Body of pancreas (tissue), 4 donors: ENCODE results near the gene SAXO2. TPM values are rescaled to one million over a fixed set of nuclear protein-coding genes. Genes with fewer than 3 reads are reported as not detected.
"Not testable (repeated sequence)": the region's sequence is repeated elsewhere in the genome, so short reads cannot be mapped to it uniquely, and the experiment has no call there.

Experiments
- ATAC-seq: fragments of 150-250 bp; one replicate; pipeline ENCODE4 v1.9.1; 2016
- DNase-seq, 4 donors: peaks; one replicate each; pipeline ENCODE4 v3.0.0-alpha.2; 2019
- H3K27ac ChIP-seq, 4 donors: fragments of 200-600 bp; sonication (generic); 1 replicate in 3 of 4; 2 replicates in 1 of 4; pipeline versions ENCODE4 v1.5.1 to v1.6.1; 2016 to 2019; ENCODE audit warnings: mild to moderate bottlenecking in 1 of 4, mixed read lengths in 1 of 4, moderate library complexity in 1 of 4
- H3K27me3 ChIP-seq, 2 donors: fragments of 200-600 bp; sonication (generic); one replicate each; pipeline ENCODE4 v1.6.0; 2016; ENCODE audit warnings: mild to moderate bottlenecking in 1 of 2
- H3K36me3 ChIP-seq, 2 donors: fragments of 200-600 bp; sonication (generic); replicated peaks in 1 of 2; 2 replicates each; pipeline ENCODE4 v1.5.1; 2016; ENCODE audit warnings: low read depth in 2 of 2; ENCODE audit not compliant: insufficient read depth in 1 of 2
- H3K4me1 ChIP-seq: fragments of 200-600 bp; sonication (generic); one replicate; pipeline ENCODE4 v1.6.0; 2016
- H3K4me3 ChIP-seq, 2 donors: fragments of 200-600 bp; sonication (generic); 1 replicate in 1 of 2; 2 replicates in 1 of 2; pipeline ENCODE4 v1.5.1; 2016 to 2019
- H3K9me3 ChIP-seq, 3 donors: fragments of 200-600 bp; sonication (generic); 1 replicate in 2 of 3; 2 replicates in 1 of 3; pipeline ENCODE4 v1.5.1; 2016
- POLR2A ChIP-seq, 3 donors: fragments of 450-650 bp; IDR thresholded peaks; one replicate each; pipeline ENCODE4 v1.6.1; 2016; ENCODE audit warnings: antibody characterized with exemption in 3 of 3, mild to moderate bottlenecking in 2 of 3
- WGBS, 2 donors: methylation state at CpG; one replicate each; pipeline ENCODE4 v1.1.5; 2017; 5-methylcytosine and 5-hydroxymethylcytosine counted together
- intact Hi-C: fragments of 100-400 bp; cut with DNase I; formaldehyde crosslinking; loops from one replicate; pipeline ENCODE4 v1.15.1; 2023
- total RNA-seq, 2 donors: library from RNA; depleted of rRNA; stranded (reverse); fragments of >200 nt; gene quantifications; one replicate each; pipeline ENCODE4 v1.1.0, GENCODE V29; 2016
- TF ChIP-seq, protein P1 (sequence below), 7 experiments: fragments of 450-650 bp in 4 of 7; fragments of 200-600 bp in 3 of 7; sonication (generic) in 3 of 7; IDR thresholded peaks; one replicate each; pipeline ENCODE4 v1.5.1; 2016 to 2019; ENCODE audit warnings: antibody characterized with exemption in 7 of 7

Gene SAXO2
- total RNA-seq, 2 donors from 2014 or later, result 0.26 to 1.3 TPM

DNA sequence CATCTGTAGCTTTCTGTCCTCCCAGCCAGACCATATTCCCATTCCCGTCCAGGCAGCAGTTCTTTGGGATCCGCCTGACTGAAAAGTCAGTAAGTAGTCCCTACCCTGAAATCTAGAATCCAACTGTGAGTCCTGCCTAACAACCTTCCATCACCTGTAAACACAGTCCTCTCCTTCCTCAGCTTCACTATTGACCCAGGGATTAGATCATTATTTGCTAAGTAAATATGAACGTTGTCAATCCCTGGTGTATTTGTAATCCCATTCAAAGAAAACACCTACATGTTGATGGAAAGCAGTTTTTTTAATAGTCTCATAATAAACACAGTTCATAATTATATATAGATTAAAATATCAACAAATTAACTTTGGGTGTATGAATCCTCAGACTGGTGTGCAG, 732 bp downstream of the SAXO2 start:
- no peaks in the 10 kb centered on the region for H3K9me3 ChIP-seq
- H3K36me3 ChIP-seq, result no peaks in the 10 kb centered on the region
- intact Hi-C loops, result no loop called here
- DNase-seq (peak in 2 of 4 donors; percentile 11 to 18), ATAC-seq (peak; percentile 78)
- WGBS, 2 donors, result 7 to 24% methylated on average over 3 of the region's 3 CpGs
- H3K27me3 ChIP-seq, result no peaks in the 10 kb centered on the region
- H3K4me1 ChIP-seq, result peaks cover 19% of the 10 kb centered on the region
- TF ChIP-seq, protein P1, sequence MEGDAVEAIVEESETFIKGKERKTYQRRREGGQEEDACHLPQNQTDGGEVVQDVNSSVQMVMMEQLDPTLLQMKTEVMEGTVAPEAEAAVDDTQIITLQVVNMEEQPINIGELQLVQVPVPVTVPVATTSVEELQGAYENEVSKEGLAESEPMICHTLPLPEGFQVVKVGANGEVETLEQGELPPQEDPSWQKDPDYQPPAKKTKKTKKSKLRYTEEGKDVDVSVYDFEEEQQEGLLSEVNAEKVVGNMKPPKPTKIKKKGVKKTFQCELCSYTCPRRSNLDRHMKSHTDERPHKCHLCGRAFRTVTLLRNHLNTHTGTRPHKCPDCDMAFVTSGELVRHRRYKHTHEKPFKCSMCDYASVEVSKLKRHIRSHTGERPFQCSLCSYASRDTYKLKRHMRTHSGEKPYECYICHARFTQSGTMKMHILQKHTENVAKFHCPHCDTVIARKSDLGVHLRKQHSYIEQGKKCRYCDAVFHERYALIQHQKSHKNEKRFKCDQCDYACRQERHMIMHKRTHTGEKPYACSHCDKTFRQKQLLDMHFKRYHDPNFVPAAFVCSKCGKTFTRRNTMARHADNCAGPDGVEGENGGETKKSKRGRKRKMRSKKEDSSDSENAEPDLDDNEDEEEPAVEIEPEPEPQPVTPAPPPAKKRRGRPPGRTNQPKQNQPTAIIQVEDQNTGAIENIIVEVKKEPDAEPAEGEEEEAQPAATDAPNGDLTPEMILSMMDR (IDR thresholded peaks at IDR 0.05), result no peak
- TF ChIP-seq POLR2A (IDR thresholded peaks at IDR 0.05), result peak in 1 of 3 donors; percentile 4
- H3K27ac ChIP-seq, result peak overlapping the region; percentile 35 to 85 (median 77)
- H3K4me3 ChIP-seq, result no peak overlapping the region

DNA sequence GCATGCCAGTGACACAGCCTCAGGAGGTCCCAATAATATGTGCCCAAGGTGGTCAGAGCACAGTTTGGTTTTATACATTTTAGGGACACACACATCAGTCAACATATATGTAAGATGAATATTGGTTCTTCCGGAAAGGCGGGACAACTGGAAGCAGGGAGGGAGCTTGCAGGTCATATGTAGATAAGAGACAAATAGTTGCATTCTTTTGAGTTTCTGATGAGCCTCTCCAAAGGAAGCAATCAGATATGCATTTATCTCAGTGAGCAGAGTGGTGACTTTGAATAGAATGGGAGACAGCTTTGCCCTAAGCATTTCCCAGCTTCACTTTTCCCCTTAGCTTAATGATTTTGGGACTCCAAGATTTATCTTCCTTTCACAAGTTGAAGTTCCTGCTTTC, 4.5 kb downstream of the SAXO2 start:
- DNase-seq, H3K9me3 ChIP-seq, H3K4me1 ChIP-seq, H3K27me3 ChIP-seq, H3K36me3 ChIP-seq, H3K27ac ChIP-seq, ATAC-seq, H3K4me3 ChIP-seq, intact Hi-C loops: not testable (repeated sequence)
- WGBS, 2 donors, result 81 to 85% methylated on average over 2 of the region's 2 CpGs

DNA sequence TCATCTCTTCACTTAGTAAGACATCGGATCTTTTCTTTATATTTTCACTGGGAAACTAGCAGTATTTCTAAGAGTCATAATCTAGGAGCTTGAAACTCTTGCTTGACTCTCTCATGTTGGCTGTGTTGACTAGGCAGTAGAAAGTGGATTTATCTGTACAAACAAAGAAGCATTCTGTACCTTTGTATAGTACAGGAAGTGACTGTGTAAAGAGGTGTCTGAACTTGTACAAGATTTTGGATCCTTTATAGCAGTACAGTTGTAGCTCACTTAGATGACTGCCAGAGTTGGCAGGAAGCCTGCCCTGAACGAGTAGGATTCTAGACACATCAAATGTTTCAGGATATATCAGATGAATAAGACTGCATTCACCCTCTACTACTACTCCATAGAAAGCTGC, 5.8 kb downstream of the SAXO2 start:
- DNase-seq, H3K27ac ChIP-seq, H3K27me3 ChIP-seq, ATAC-seq, H3K9me3 ChIP-seq, H3K36me3 ChIP-seq, H3K4me1 ChIP-seq, H3K4me3 ChIP-seq, intact Hi-C loops: not testable (repeated sequence)
- 59 to 71% methylated on average over 2 of the region's 2 CpGs for WGBS, 2 donors

DNA sequence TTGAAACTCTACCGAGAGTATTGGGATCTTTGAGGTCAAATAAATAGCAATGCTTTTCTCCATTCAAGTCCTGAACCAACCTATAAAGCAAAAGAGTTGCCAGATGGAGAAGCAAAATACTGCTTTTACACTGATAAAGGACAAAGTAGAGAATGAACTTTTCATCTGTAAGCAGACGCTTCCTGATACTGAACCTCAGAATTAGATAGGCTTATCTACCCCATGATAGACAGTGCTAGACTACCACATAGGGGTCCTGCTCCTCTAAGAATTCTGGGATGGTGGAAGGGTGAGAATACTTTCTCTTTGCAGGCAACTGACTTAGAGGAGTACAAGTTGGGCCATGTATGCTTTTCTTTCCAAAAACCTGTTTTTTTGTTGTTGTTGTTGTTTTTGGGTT, 9.5 kb downstream of the SAXO2 start:
- WGBS, 2 donors, result 62 to 69% methylated on average over 2 of the region's 2 CpGs
- H3K4me3 ChIP-seq, result no peak overlapping the region
- H3K9me3 ChIP-seq, result peaks cover 0 to 8% (median 0%) of the 10 kb centered on the region in 3 donors
- intact Hi-C loops, result no loop called here
- no peak for DNase-seq
- no peaks in the 10 kb centered on the region for H3K27me3 ChIP-seq
- no peak overlapping the region for H3K27ac ChIP-seq
- no peaks in the 10 kb centered on the region for H3K4me1 ChIP-seq
- ATAC-seq, result no peak
- TF ChIP-seq POLR2A (IDR thresholded peaks at IDR 0.05), result no peak
- TF ChIP-seq, protein P1 (IDR thresholded peaks at IDR 0.05), result no peak
- no peaks in the 10 kb centered on the region for H3K36me3 ChIP-seq

DNA sequence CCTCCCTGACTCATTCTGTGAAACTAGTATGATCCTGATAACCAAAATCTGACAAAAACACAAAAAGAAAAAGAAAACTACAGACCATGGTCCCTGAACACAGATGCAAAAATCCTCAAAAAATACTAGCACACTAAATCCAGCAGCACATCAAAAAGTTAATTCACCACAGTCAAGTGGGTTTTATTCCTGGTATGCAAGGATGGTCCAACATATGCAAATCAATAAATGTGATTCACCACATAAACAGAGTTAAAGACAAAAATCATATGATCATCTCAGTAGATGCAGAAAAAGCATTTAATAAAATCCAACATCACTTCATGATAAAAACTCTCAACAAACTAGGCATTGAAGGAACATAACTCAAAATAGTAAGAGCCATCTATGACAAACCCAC, 12.8 kb downstream of the SAXO2 start:
- DNase-seq, result no peak
- Histone ChIP-seq H3K27me3 (no peaks in the 10 kb centered on the region), H3K4me3 (no peak overlapping the region), H3K9me3 (peaks cover 0 to 8% (median 0%) of the 10 kb centered on the region in 3 donors), H3K27ac (no peak overlapping the region), H3K4me1 (no peaks in the 10 kb centered on the region), H3K36me3 (no peaks in the 10 kb centered on the region)
- ATAC-seq, result no peak
- intact Hi-C loops, result no loop called here
- no peak for TF ChIP-seq POLR2A (IDR thresholded peaks at IDR 0.05)
- TF ChIP-seq, protein P1 (IDR thresholded peaks at IDR 0.05), result no peak

DNA sequence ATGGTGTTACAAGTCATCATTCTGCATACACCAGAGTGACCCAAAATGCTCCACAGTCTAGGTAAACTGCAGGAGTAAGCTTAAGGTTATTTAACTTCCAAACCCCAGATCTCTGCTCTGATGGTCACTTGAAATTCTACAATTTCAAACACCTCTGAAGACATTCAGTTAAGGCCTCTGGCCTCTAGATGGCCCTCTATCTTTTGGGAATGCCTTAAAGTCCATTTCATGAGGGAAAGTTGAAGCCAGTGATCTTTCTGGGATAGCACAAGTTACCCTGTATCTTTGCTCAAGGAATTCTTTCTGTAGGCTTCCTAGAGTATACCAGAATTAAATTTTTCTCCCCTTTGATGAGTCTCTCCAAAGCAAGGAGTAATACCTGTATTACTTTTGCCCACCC, 18.7 kb downstream of the SAXO2 start:
- H3K4me3 ChIP-seq, intact Hi-C loops, H3K27ac ChIP-seq, H3K27me3 ChIP-seq, ATAC-seq, H3K9me3 ChIP-seq, H3K4me1 ChIP-seq, DNase-seq, H3K36me3 ChIP-seq: not testable (repeated sequence)
- TF ChIP-seq, protein P1 (IDR thresholded peaks at IDR 0.05), result peak in 1 of 7 experiments; percentile 19

DNA sequence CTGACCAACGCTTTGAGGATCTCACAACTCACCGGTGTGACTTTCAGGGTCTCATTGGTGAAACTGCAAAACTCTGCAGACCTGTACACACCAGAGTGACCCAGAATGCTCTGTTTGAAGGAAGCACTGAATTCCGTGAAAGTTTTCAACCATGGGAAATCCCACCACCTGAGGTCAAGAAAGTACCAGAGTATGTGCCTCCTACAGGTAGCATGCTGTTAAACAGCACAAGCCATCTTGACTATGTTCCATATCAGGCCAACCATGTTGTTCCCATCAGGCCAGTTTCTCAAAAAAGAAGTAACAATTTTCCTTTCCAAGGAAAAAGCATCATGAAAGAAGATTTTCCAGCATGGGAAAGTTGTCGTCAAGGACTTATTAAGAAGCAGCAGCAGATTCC, 19.8 kb downstream of the SAXO2 start:
- H3K27ac ChIP-seq, DNase-seq, H3K27me3 ChIP-seq, H3K4me3 ChIP-seq, H3K36me3 ChIP-seq, intact Hi-C loops, ATAC-seq, H3K4me1 ChIP-seq, H3K9me3 ChIP-seq: not testable (repeated sequence)
- 69 to 71% methylated on average over 3 to 4 of the region's 4 CpGs for WGBS, 2 donors

DNA sequence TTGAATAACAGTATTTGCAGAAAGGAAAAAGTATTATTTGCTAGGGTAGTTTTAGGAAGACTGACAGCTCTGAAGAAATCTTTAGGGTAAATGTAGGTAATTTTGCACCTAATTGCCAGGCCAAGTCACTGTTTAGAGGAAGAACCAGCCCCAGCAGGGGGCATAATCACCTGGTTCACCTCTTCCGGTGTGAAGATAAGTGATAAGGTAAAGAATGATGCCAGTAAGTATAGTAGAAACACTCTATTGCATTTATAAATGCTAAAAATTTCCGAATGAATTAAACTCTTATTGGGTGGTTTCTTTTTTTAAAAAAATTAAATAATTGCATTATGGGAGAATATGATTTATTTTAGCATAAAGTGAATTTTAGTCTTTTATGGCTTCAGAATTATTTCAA, 21.8 kb downstream of the SAXO2 start:
- H3K4me3 ChIP-seq, H3K27me3 ChIP-seq, DNase-seq, H3K9me3 ChIP-seq, H3K4me1 ChIP-seq, H3K36me3 ChIP-seq, intact Hi-C loops, H3K27ac ChIP-seq, ATAC-seq: not testable (repeated sequence)
- WGBS, 2 donors, result 40 to 48% methylated on average over 2 of the region's 2 CpGs

DNA sequence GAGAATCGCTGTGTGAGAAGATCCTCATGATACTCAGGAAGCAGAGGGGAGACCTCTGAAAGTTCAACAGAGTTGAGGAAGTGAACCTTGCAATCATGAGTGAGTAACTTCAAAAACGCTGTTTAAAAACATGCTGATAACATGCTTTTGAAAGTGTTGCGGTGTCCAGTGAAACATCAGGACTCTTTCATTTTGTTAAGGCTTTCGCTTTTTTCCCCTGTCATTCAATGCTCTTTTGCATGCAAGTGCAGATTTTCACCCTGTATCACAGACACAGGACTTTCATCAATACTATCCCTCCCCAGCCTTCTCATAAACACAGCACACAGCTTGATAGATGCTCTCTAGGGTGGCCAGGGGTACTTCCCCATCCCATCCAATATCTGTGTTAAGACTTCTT, 23.9 kb downstream of the SAXO2 start:
- intact Hi-C loops, H3K9me3 ChIP-seq, H3K36me3 ChIP-seq, H3K4me3 ChIP-seq, ATAC-seq, H3K27ac ChIP-seq, H3K4me1 ChIP-seq, H3K27me3 ChIP-seq, DNase-seq: not testable (repeated sequence)
- 61 to 75% methylated on average over 4 of the region's 4 CpGs for WGBS, 2 donors
